Testis (tissue), 3 donors: ENCODE measurements around the gene PARP9. TPM values are rescaled to one million over a fixed set of nuclear protein-coding genes. Genes with fewer than 3 reads are reported as not detected.

Experiments used
- DNase-seq: peaks from one replicate; pipeline ENCODE4 v3.0.0-alpha.2; 2019
- H3K27ac ChIP-seq, 2 donors: fragments of 200-600 bp; sonication (generic); one replicate each; pipeline ENCODE4 v1.5.1; 2019
- H3K27me3 ChIP-seq: fragments of 200-600 bp; sonication (generic); one replicate; pipeline ENCODE4 v1.5.1; 2019
- H3K36me3 ChIP-seq: fragments of 200-600 bp; sonication (generic); one replicate; pipeline ENCODE4 v1.5.1; 2017; ENCODE audit warnings: low read depth; ENCODE audit errors: missing control alignments
- H3K4me1 ChIP-seq: fragments of 200-600 bp; sonication (generic); one replicate; pipeline ENCODE4 v1.5.1; 2019
- H3K4me3 ChIP-seq, 2 donors: fragments of 200-600 bp; sonication (generic); one replicate each; pipeline ENCODE4 v1.5.1; 2017 to 2019
- H3K9me3 ChIP-seq: fragments of 200-600 bp; sonication (generic); one replicate; pipeline ENCODE4 v1.5.1; 2017
- POLR2A ChIP-seq: fragments of 450-650 bp; IDR thresholded peaks from one replicate; pipeline ENCODE4 v1.6.1; 2017; ENCODE audit warnings: antibody characterized with exemption, mild to moderate bottlenecking, moderate library complexity
- WGBS, 2 donors: methylation state at CpG; one replicate each; pipeline ENCODE4 v1.1.5; 2018; 5-methylcytosine and 5-hydroxymethylcytosine counted together
- intact Hi-C: fragments of 100-400 bp; cut with DNase I; formaldehyde crosslinking; loops from one replicate; pipeline ENCODE4 v1.15.1; 2023; ENCODE audit warnings: low total_unique reads
- polyA plus RNA-seq: library from polyadenylated mRNA; stranded (reverse); fragments of 350-450 nt; fragmentation: Illumina TruSeq; extraction: RNeasy Lipid Tissue Mini Kit (QIAGEN cat#74804); gene quantifications from one replicate; pipeline ENCODE4 v1.2.3, GENCODE V29; 2014; ENCODE audit warnings: low read depth, low replicate concordance; ENCODE audit not compliant: insufficient read depth
- total RNA-seq, 2 donors: library from RNA; depleted of rRNA; stranded (reverse); fragments of >200 nt; gene quantifications; one replicate each; pipeline ENCODE4 v1.2.3, GENCODE V29; 2016
- TF ChIP-seq, protein P1 (sequence below), 3 experiments: fragments of 450-650 bp in 2 of 3; fragments of 200-600 bp in 1 of 3; sonication (generic) in 1 of 3; IDR thresholded peaks; one replicate each; pipeline ENCODE4 v1.5.1; 2016 to 2019; ENCODE audit warnings: antibody characterized with exemption in 3 of 3, mild to moderate bottlenecking in 2 of 3, moderate library complexity in 1 of 3

Gene PARP9
- total and polyA plus RNA-seq, 3 donors from 2014 or later, result 12.8 to 14.7 (median 13.8) TPM

DNA sequence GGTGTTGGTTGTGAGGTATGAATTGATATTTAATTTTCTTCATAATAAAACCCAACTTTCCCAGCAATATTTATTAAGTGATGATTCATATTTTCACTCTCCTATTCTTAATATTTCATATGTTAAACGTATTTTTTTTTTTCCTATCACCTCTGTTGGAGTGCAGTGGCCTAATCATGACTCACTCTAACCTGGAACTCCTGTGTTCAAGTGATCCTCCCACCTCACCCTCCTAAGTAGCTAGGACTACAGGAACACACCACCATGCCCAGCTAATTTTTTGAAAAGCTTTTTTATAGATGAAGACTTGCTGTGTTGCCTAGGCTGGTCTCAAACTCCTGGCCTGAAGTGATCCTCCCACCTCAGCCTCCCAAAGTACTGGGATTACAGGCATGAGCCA lies 22.0 kb upstream of the PARP9 start:
- TF ChIP-seq, protein P1, sequence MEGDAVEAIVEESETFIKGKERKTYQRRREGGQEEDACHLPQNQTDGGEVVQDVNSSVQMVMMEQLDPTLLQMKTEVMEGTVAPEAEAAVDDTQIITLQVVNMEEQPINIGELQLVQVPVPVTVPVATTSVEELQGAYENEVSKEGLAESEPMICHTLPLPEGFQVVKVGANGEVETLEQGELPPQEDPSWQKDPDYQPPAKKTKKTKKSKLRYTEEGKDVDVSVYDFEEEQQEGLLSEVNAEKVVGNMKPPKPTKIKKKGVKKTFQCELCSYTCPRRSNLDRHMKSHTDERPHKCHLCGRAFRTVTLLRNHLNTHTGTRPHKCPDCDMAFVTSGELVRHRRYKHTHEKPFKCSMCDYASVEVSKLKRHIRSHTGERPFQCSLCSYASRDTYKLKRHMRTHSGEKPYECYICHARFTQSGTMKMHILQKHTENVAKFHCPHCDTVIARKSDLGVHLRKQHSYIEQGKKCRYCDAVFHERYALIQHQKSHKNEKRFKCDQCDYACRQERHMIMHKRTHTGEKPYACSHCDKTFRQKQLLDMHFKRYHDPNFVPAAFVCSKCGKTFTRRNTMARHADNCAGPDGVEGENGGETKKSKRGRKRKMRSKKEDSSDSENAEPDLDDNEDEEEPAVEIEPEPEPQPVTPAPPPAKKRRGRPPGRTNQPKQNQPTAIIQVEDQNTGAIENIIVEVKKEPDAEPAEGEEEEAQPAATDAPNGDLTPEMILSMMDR (IDR thresholded peaks at IDR 0.05), result no peak
- no peak for TF ChIP-seq POLR2A
- H3K27ac ChIP-seq, result no peak overlapping the region
- no peaks in the 10 kb centered on the region for H3K4me1 ChIP-seq
- intact Hi-C loops, result no loop called here
- 65 to 69% methylated on average over 1 of the region's 1 CpG for WGBS, 2 donors
- H3K4me3 ChIP-seq, result no peak overlapping the region
- no peaks in the 10 kb centered on the region for H3K36me3 ChIP-seq
- H3K27me3 ChIP-seq, result no peaks in the 10 kb centered on the region
- no peak for DNase-seq
- H3K9me3 ChIP-seq, result no peaks in the 10 kb centered on the region

DNA sequence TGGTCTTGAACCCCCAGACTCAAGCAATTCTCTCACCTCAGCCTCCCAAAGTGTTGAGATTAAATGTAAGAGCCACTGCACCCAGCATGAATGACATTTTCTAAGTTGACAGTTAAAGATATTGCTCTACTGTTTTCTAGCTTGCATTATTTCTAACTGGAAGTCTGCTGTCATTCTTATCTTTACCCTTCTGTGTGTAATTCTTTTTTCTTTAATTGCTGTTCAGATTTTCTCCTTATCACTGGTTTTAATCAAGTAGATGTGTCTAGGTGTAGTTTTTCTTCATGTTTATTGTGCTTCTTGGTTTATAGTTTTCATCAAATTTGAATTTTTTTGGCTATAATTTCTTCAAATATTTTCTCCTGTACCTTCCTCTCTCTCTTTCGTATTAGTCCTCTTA lies 18.3 kb upstream of the PARP9 start:
- H3K36me3 ChIP-seq, result no peaks in the 10 kb centered on the region
- no peak for DNase-seq
- no peak overlapping the region for H3K27ac ChIP-seq
- no peak overlapping the region for H3K4me3 ChIP-seq
- WGBS, 2 donors, result 95 to 100% methylated on average over 1 of the region's 1 CpG
- TF ChIP-seq, protein P1 (IDR thresholded peaks at IDR 0.05), result no peak
- no peak for TF ChIP-seq POLR2A
- no peaks in the 10 kb centered on the region for H3K4me1 ChIP-seq
- no peaks in the 10 kb centered on the region for H3K27me3 ChIP-seq
- H3K9me3 ChIP-seq, result no peaks in the 10 kb centered on the region
- intact Hi-C loops, result no loop called here

DNA sequence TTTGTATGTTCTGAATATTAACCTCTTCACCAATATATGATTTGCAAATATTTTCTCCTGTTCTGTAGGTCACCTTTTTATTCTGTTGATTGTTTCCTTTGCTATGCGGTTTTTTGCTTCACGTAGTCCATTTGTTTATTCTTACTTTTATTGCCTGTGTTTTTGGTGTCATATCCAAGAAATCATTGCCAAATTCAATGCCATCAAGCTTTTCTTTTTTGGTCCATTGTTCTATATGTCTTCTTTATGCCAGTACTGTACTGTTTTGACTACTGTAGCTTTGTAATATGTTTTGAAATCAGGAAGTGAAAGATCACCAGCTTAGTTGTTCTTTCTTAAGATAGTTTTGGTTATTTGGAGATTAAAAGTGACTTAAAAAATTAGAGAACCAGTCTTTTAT lies 17.5 kb upstream of the PARP9 start:
- no peak overlapping the region for H3K27ac ChIP-seq
- H3K4me3 ChIP-seq, result no peak overlapping the region
- no peaks in the 10 kb centered on the region for H3K27me3 ChIP-seq
- H3K4me1 ChIP-seq, result no peaks in the 10 kb centered on the region
- DNase-seq, result no peak
- 96 to 97% methylated on average over 2 of the region's 2 CpGs for WGBS, 2 donors
- no peak for TF ChIP-seq POLR2A
- TF ChIP-seq, protein P1 (IDR thresholded peaks at IDR 0.05), result no peak
- intact Hi-C loops, result no loop called here
- no peaks in the 10 kb centered on the region for H3K36me3 ChIP-seq
- H3K9me3 ChIP-seq, result no peaks in the 10 kb centered on the region

DNA sequence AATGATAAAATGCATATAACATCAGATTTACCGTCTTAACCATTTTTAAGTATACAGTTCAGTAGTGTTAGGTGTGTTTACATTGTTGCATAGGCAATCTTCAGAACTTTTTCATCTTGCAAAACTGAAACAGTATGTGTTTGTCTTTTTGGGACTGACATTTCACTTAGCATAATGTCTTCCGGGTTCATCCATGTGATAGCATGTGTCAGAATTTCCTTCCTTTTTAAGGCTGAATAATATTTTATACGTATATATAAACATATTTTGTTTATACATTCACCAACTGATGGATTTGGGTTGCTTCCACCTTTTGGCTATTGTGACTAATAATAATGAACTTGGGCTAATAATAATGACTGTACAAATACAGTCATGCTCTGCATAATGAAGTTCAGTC lies 16.4 kb upstream of the PARP9 start:
- no peaks in the 10 kb centered on the region for H3K36me3 ChIP-seq
- H3K9me3 ChIP-seq, result no peaks in the 10 kb centered on the region
- intact Hi-C loops, result no loop called here
- TF ChIP-seq, protein P1 (IDR thresholded peaks at IDR 0.05), result no peak
- TF ChIP-seq POLR2A, result no peak
- no peaks in the 10 kb centered on the region for H3K4me1 ChIP-seq
- H3K27me3 ChIP-seq, result no peaks in the 10 kb centered on the region
- no peak overlapping the region for H3K27ac ChIP-seq
- DNase-seq, result no peak
- WGBS, 2 donors, result 77 to 82% methylated on average over 3 of the region's 3 CpGs
- no peak overlapping the region for H3K4me3 ChIP-seq

DNA sequence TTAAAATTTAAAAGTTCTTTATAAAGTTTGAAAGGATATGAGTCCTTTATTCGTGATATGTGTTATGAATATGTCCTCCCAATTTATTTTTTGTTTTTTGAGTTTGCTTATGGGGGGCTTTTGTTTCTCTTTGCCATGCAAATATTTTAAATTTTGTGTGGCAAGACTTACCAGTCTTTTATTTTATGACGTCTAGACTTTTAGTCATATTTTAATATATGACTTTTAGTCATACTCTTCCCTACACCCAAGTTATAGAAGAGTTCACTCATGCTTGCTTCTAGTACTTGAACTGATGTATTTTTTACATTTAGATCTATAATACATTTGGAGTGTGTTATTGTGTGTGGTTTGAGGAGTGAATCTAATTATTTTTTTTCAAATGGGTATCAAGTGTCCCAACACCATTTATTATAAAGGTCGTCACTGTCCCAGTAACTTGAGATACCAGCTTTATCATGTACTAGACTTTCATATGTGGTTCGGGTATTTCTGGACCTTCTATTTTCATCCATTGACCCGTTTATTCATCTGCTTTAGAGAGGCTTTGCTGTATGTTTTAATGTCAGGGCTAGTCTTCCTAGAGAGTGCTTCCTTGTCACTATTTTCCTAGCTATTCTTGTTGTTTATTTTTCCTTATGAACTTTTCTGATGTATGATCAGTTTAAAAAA lies 14.1 kb upstream of the PARP9 start:
- Histone ChIP-seq H3K27me3 (no peaks in the 10 kb centered on the region), H3K4me3 (peak overlapping the region; percentile 42 to 65), H3K27ac (peak overlapping the region in 1 of 2 donors; percentile 56), H3K36me3 (no peaks in the 10 kb centered on the region), H3K9me3 (no peaks in the 10 kb centered on the region), H3K4me1 (no peaks in the 10 kb centered on the region)
- no peak for TF ChIP-seq POLR2A
- TF ChIP-seq, protein P1 (IDR thresholded peaks at IDR 0.05), result no peak
- intact Hi-C loops, result no loop called here
- 41 to 53% methylated on average over 5 of the region's 5 CpGs for WGBS, 2 donors
- no peak for DNase-seq
